OCI-LY3 (cell line): Measurements from ENCODE around the gene CFAP161.

ENCODE experiments used
- EZH2phosphoT487 ChIP-seq: fragments of 200-600 bp; shearing (Covaris generic); IDR thresholded peaks from 2 replicates; pipeline ENCODE4 v1.6.1; 2018; ENCODE audit warnings: antibody characterized with exemption, mixed run types, low read depth
- TF ChIP-seq, protein P1 (sequence below): fragments of 200-600, 300-600 bp; sonication (generic); IDR thresholded peaks from 2 replicates; pipeline ENCODE4 v1.5.1; 2014; ENCODE audit warnings: antibody characterized with exemption, low read length, low read depth

DNA sequence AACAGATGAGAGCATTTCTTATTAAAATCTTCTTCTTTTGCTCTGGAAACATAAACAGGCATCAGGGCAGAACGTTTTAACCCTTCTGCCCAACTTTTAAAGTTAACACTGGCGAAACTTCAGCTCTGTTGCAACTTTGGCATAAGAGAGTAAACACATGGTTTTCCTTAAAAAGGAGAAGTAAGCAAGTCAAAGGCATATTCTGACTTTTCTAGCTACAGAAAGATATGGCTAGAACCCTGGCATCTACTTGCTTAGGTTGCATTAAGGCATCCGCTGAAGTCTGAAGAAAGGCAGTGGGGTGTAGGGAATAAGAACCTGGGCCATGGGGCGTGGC, 49.3 kb downstream of the CFAP161 start:
- TF ChIP-seq, protein P1, sequence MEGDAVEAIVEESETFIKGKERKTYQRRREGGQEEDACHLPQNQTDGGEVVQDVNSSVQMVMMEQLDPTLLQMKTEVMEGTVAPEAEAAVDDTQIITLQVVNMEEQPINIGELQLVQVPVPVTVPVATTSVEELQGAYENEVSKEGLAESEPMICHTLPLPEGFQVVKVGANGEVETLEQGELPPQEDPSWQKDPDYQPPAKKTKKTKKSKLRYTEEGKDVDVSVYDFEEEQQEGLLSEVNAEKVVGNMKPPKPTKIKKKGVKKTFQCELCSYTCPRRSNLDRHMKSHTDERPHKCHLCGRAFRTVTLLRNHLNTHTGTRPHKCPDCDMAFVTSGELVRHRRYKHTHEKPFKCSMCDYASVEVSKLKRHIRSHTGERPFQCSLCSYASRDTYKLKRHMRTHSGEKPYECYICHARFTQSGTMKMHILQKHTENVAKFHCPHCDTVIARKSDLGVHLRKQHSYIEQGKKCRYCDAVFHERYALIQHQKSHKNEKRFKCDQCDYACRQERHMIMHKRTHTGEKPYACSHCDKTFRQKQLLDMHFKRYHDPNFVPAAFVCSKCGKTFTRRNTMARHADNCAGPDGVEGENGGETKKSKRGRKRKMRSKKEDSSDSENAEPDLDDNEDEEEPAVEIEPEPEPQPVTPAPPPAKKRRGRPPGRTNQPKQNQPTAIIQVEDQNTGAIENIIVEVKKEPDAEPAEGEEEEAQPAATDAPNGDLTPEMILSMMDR = no peak
- TF ChIP-seq EZH2phosphoT487 = no peak
